Panc1 (cell line): ENCODE measurements around the gene FBN1. TPM values are rescaled to one million over a fixed set of nuclear protein-coding genes. Genes with fewer than 3 reads are reported as not detected.

Experiments
- ATAC-seq: fragments of 200-7000 bp; cut with Tn5 transposase; 2 replicates; pipeline ENCODE4 v1.9.1; 2020; ENCODE audit warnings: mild to moderate bottlenecking, moderate library complexity
- BruUV-seq: library from RNA; stranded (reverse); fragments of 400-500 nt; replicated peaks from 2 replicates; lab custom pipeline; 2021; lab: Mats Ljungman, UMichigan
- CTCF ChIA-PET: fragments of 300-600 bp; sonication (Branson Sonifier 250); formaldehyde crosslinking; loops from one replicate; lab custom pipeline; 2022; ENCODE audit warnings: antibody characterized with exemption; lab: Charles Lee
- POLR2A ChIA-PET: fragments of 300-600 bp; sonication (Branson Sonifier 250); formaldehyde crosslinking; loops from one replicate; lab custom pipeline; 2022; ENCODE audit warnings: antibody characterized with exemption; lab: Charles Lee
- DNase-seq: peaks from one replicate; pipeline ENCODE4 v3.0.0-alpha.2; 2010; ENCODE audit warnings: low read depth, low spot score
- H3K27ac ChIP-seq: 2 replicates; pipeline ENCODE4 v1.5.1; 2011; ENCODE audit warnings: mild to moderate bottlenecking, low read length, inconsistent platforms
- H3K27me3 ChIP-seq: fragments of 200-500 bp; sonication (Bioruptor generic); 2 replicates; pipeline ENCODE4 v1.6.0; 2014; ENCODE audit warnings: low read length, inconsistent platforms; ENCODE audit not compliant: control insufficient read depth, insufficient read depth
- H3K36me3 ChIP-seq: fragments of 200-500 bp; sonication (Bioruptor generic); 2 replicates; pipeline ENCODE4 v1.5.1; 2014; ENCODE audit warnings: inconsistent platforms, mild to moderate bottlenecking, low read length, moderate library complexity; ENCODE audit not compliant: control insufficient read depth, insufficient read depth
- H3K4me1 ChIP-seq: 2 replicates; pipeline ENCODE4 v1.5.1; 2011; ENCODE audit warnings: inconsistent platforms, mild to moderate bottlenecking, low read length, moderate library complexity; ENCODE audit not compliant: control insufficient read depth, insufficient read depth
- H3K4me3 ChIP-seq, 2 experiments: 2 replicates each; pipeline ENCODE4 v1.5.1; 2011 to 2012; ENCODE audit warnings: low read depth in 2 of 2, low read length in 2 of 2, mild to moderate bottlenecking in 2 of 2, inconsistent platforms in 1 of 2, moderate library complexity in 1 of 2
- H3K9me3 ChIP-seq: fragments of 200-500 bp; sonication (Bioruptor generic); 2 replicates; pipeline ENCODE4 v1.5.1; 2014; ENCODE audit warnings: low read depth, mild to moderate bottlenecking, inconsistent platforms, low read length, moderate library complexity; ENCODE audit not compliant: control insufficient read depth, insufficient read depth
- POLR2AphosphoS5 ChIP-seq: IDR thresholded peaks from 2 replicates; pipeline ENCODE4 v1.6.1; 2012; ENCODE audit warnings: mild to moderate bottlenecking, low read depth, low read length, moderate library complexity
- SIN3A ChIP-seq: IDR thresholded peaks from 2 replicates; pipeline ENCODE4 v1.6.1; 2012; ENCODE audit warnings: low read depth, mild to moderate bottlenecking, low read length, moderate library complexity, borderline replicate concordance; ENCODE audit not compliant: insufficient read depth
- TCF7L2 ChIP-seq: IDR thresholded peaks from 2 replicates; pipeline ENCODE4 v1.6.1; 2011; ENCODE audit warnings: mild to moderate bottlenecking, low read depth, low read length, inconsistent platforms
- in situ Hi-C: cut with HindIII; loops from 2 replicates; pipeline ENCODE4 v1.10.0; 2016; ENCODE audit warnings: low sequenced_read_pairs, low pct_unique_long_range_greater_than_20kb
- intact Hi-C: fragments of 100-400 bp; cut with micrococcal nuclease; formaldehyde crosslinking; loops from one replicate; pipeline ENCODE4 v1.10.0; 2022; ENCODE audit not compliant: unreplicated experiment
- total RNA-seq: library from RNA; stranded (reverse); gene quantifications from one replicate; pipeline ENCODE4 v1.2.1, GENCODE V29; 2021; ENCODE audit not compliant: unreplicated experiment
- TF ChIP-seq, protein P1 (sequence below): fragments of 450-650 bp; IDR thresholded peaks from 2 replicates; pipeline ENCODE4 v1.5.1; 2017; ENCODE audit warnings: mild to moderate bottlenecking
- TF ChIP-seq, protein P2 (sequence below), 2 experiments: IDR thresholded peaks; 2 replicates each; pipeline ENCODE4 v1.6.1; 2011 to 2012; ENCODE audit warnings: low read depth in 2 of 2, control low read depth in 1 of 2, low read length in 1 of 2, mild to moderate bottlenecking in 1 of 2, moderate library complexity in 1 of 2; ENCODE audit not compliant: insufficient read depth in 1 of 2

Gene FBN1
- total RNA-seq, 1 experiment from 2014 or later, result 0.46 TPM

DNA sequence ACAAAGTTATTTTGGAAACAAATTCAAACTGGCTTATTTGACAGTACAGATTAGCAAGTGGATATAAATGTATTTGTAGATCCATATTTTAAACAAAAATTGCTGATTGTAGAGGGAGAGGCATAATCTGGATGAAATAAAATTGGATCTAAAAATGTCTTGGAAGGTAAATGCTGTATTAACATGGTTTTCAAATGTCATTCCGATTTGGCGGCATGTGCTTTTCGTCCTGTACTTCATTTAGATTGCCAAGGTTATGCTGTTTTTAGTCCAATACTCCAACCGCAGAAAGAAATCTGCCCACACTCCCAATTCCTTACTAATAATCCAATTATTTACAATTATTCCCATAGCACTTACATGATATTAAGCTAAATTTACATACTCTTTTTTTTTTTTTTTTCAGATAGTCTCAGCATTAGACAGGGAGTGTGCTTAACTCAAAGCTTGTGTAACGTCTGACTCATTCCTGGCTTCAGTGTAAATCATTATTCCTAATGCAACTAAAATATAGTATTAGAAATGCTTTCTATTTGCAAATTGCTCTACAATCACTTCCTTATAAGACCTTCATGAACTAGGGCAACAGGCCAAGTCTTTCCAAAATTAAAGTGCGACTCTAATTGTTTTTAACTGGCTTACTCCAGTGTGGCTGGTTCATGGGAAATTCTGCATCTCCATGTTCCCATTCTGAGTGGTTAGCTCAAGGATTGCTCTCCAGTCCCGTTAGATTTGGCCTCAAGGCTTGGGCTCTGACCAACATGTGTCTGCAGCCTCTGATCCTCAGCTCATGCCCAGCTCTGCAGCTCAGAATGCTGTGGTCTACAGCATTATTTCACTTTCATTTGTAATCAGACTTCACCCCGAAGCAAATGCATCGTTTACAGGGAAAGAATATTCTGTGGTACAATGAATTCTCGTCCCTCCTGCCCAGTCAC lies 103.9 kb downstream of the FBN1 start:
- BruUV-seq, result no TSS peak
- POLR2A ChIA-PET, result no interaction called here
- in situ Hi-C loops (no loop called here), intact Hi-C loops (no loop called here)
- H3K4me1 ChIP-seq, result no peaks in the 10 kb centered on the region
- TF ChIP-seq POLR2AphosphoS5 (no peak), SIN3A (no peak), TCF7L2 (no peak)
- TF ChIP-seq, protein P1, sequence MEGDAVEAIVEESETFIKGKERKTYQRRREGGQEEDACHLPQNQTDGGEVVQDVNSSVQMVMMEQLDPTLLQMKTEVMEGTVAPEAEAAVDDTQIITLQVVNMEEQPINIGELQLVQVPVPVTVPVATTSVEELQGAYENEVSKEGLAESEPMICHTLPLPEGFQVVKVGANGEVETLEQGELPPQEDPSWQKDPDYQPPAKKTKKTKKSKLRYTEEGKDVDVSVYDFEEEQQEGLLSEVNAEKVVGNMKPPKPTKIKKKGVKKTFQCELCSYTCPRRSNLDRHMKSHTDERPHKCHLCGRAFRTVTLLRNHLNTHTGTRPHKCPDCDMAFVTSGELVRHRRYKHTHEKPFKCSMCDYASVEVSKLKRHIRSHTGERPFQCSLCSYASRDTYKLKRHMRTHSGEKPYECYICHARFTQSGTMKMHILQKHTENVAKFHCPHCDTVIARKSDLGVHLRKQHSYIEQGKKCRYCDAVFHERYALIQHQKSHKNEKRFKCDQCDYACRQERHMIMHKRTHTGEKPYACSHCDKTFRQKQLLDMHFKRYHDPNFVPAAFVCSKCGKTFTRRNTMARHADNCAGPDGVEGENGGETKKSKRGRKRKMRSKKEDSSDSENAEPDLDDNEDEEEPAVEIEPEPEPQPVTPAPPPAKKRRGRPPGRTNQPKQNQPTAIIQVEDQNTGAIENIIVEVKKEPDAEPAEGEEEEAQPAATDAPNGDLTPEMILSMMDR, result no peak
- TF ChIP-seq, protein P2, sequence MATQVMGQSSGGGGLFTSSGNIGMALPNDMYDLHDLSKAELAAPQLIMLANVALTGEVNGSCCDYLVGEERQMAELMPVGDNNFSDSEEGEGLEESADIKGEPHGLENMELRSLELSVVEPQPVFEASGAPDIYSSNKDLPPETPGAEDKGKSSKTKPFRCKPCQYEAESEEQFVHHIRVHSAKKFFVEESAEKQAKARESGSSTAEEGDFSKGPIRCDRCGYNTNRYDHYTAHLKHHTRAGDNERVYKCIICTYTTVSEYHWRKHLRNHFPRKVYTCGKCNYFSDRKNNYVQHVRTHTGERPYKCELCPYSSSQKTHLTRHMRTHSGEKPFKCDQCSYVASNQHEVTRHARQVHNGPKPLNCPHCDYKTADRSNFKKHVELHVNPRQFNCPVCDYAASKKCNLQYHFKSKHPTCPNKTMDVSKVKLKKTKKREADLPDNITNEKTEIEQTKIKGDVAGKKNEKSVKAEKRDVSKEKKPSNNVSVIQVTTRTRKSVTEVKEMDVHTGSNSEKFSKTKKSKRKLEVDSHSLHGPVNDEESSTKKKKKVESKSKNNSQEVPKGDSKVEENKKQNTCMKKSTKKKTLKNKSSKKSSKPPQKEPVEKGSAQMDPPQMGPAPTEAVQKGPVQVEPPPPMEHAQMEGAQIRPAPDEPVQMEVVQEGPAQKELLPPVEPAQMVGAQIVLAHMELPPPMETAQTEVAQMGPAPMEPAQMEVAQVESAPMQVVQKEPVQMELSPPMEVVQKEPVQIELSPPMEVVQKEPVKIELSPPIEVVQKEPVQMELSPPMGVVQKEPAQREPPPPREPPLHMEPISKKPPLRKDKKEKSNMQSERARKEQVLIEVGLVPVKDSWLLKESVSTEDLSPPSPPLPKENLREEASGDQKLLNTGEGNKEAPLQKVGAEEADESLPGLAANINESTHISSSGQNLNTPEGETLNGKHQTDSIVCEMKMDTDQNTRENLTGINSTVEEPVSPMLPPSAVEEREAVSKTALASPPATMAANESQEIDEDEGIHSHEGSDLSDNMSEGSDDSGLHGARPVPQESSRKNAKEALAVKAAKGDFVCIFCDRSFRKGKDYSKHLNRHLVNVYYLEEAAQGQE (IDR thresholded peaks at IDR 0.05; ENCODE audit: insufficient read depth in 1 of 2, low read depth in 2 of 2, low read length in 1 of 2), result no peak
- no peaks in the 10 kb centered on the region for H3K36me3 ChIP-seq
- CTCF ChIA-PET, result no interaction called here
- no peak for ATAC-seq
- H3K9me3 ChIP-seq, result no peaks in the 10 kb centered on the region
- no peak for DNase-seq
- no peak overlapping the region for H3K27ac ChIP-seq
- no peak overlapping the region for H3K4me3 ChIP-seq
- H3K27me3 ChIP-seq, result no peaks in the 10 kb centered on the region

DNA sequence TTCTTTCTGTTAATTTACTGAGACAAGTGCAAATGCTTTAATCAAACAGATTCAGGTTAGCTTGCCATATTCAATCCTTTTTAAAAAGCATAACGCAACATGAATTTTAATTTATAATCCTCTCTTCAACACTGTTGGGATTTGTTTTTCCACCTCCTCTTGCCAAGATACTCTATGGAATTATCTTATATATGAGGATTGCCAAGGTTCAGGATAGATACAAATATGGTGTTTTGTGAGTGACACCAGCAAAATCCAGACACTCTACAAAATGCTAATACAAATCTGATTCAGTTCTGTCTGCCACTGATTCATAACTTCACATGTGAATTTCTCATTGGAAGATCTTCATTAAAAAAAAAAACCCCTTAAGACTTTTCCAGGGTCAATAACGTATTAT lies 104.8 kb downstream of the FBN1 start:
- BruUV-seq, result no TSS peak
- Histone ChIP-seq H3K27ac (no peak overlapping the region), H3K4me3 (no peak overlapping the region), H3K4me1 (no peaks in the 10 kb centered on the region), H3K9me3 (no peaks in the 10 kb centered on the region), H3K27me3 (peaks cover 2% of the 10 kb centered on the region; the same call in 1 of the 2 replicates), H3K36me3 (no peaks in the 10 kb centered on the region)
- ChIA-PET CTCF (no interaction called here), POLR2A (no interaction called here)
- ATAC-seq (no peak), DNase-seq (no peak)
- intact Hi-C loops, result no loop called here
- in situ Hi-C loops, result no loop called here
- TF ChIP-seq SIN3A (no peak), POLR2AphosphoS5 (no peak), TCF7L2 (no peak)
- TF ChIP-seq, protein P1, result no peak
- TF ChIP-seq, protein P2 (IDR thresholded peaks at IDR 0.05; ENCODE audit: insufficient read depth in 1 of 2, low read depth in 2 of 2, low read length in 1 of 2), result no peak
